Body of pancreas (tissue), 4 donors: ENCODE data around the gene ZMAT3.

ENCODE experiments used
- CTCF ChIP-seq, 7 experiments: fragments of 450-650 bp in 4 of 7; fragments of 200-600 bp in 3 of 7; sonication (generic) in 3 of 7; IDR thresholded peaks; one replicate each; pipeline ENCODE4 v1.5.1; 2016 to 2019; ENCODE audit warnings: antibody characterized with exemption in 7 of 7
- POLR2A ChIP-seq, 3 donors: fragments of 450-650 bp; IDR thresholded peaks; one replicate each; pipeline ENCODE4 v1.6.1; 2016; ENCODE audit warnings: antibody characterized with exemption in 3 of 3, mild to moderate bottlenecking in 2 of 3

GRCh38 chr3:179076243-179077027 is 4.8 kb upstream of the ZMAT3 start:
- TF ChIP-seq POLR2A (IDR thresholded peaks at IDR 0.05) (no peak), CTCF (IDR thresholded peaks at IDR 0.05) (no peak)
